Breast epithelium (tissue), 4 donors: ENCODE results near the gene AOC3. TPM values are rescaled to one million over a fixed set of nuclear protein-coding genes. Genes with fewer than 3 reads are reported as not detected.
A peak's percentile ranks its signal among the peaks of the same experiment; 100 is the strongest.
"Not testable (repeated sequence)": the region's sequence is repeated elsewhere in the genome, so short reads cannot be mapped to it uniquely, and the experiment has no call there.

Source experiments
- DNase-seq, 2 donors: peaks; one replicate each; pipeline ENCODE4 v3.0.0-alpha.2; 2019; ENCODE audit warnings: low spot score in 2 of 2
- H3K27ac ChIP-seq, 2 donors: fragments of 200-600 bp; sonication (generic) in 1 of 2; one replicate each; pipeline ENCODE4 v1.5.1; 2016 to 2019; ENCODE audit warnings: mild to moderate bottlenecking in 1 of 2
- H3K27me3 ChIP-seq, 2 donors: fragments of 200-600 bp; sonication (generic) in 1 of 2; one replicate each; pipeline versions ENCODE4 v1.5.1 to v1.6.0; 2017 to 2019; ENCODE audit warnings: control low read depth in 1 of 2, mild to moderate bottlenecking in 1 of 2
- H3K36me3 ChIP-seq: fragments of 200-600 bp; one replicate; pipeline ENCODE4 v1.5.1; 2019
- H3K4me1 ChIP-seq, 2 donors: fragments of 200-600 bp; sonication (generic); one replicate each; pipeline ENCODE4 v1.5.1; 2016 to 2019; ENCODE audit warnings: control low read depth in 1 of 2
- H3K4me3 ChIP-seq, 3 donors: fragments of 200-600 bp; sonication (generic); 1 replicate in 2 of 3; 2 replicates in 1 of 3; pipeline ENCODE4 v1.5.1; 2016 to 2019; ENCODE audit warnings: mild to moderate bottlenecking in 3 of 3, moderate library complexity in 2 of 3
- H3K9me3 ChIP-seq, 2 donors: fragments of 200-600 bp; sonication (generic) in 1 of 2; one replicate each; pipeline ENCODE4 v1.5.1; 2016 to 2019; ENCODE audit warnings: control low read depth in 1 of 2
- POLR2A ChIP-seq: fragments of 450-650 bp; IDR thresholded peaks from one replicate; pipeline ENCODE4 v1.6.1; 2016; ENCODE audit warnings: antibody characterized with exemption, mild to moderate bottlenecking, moderate library complexity
- POLR2AphosphoS5 ChIP-seq, 3 donors: sonication (generic); formaldehyde crosslinking; IDR thresholded peaks; one replicate each; pipeline ENCODE4 v1.6.1; 2017; ENCODE audit warnings: antibody characterized with exemption in 3 of 3
- intact Hi-C: fragments of 100-400 bp; cut with DNase I; formaldehyde crosslinking; loops from one replicate; pipeline ENCODE4 v1.15.1; 2023; ENCODE audit warnings: low total_unique reads
- total RNA-seq, 3 donors: library from RNA; depleted of rRNA; stranded (reverse); fragments of >200 nt; gene quantifications; one replicate each; pipeline ENCODE4 v1.1.0, GENCODE V29; 2016
- TF ChIP-seq, protein P1 (sequence below), 3 donors: fragments of 450-650 bp; IDR thresholded peaks; one replicate each; pipeline ENCODE4 v1.5.1; 2016 to 2017; ENCODE audit warnings: antibody characterized with exemption in 3 of 3, mild to moderate bottlenecking in 3 of 3, moderate library complexity in 3 of 3

The AOC3 gene
- total RNA-seq, 3 donors from 2014 or later: 16.2 to 247 (median 25.6) TPM

DNA sequence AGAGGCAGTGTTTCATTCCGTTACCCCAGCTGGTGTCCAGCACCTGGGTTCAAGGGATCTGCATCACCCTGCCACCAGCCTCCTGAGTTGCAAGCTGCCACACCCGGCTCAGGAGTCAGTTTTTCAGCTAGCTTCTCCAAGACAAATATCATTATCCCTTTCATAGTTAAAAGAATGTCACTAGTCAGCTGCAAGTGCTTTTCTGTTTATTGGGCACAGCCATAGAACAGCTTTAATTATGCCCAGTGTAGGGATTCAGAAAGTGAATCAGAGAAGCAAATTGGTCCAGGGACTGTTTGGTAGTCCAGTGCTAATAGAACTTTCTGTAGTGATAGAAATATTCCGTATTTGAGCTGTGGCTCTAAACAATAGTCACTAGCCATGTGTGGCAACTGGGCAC, 2.9 kb upstream of the AOC3 start:
- Histone ChIP-seq H3K36me3 (no peaks in the 10 kb centered on the region), H3K9me3 (no peaks in the 10 kb centered on the region), H3K4me1 (no peaks in the 10 kb centered on the region), H3K27me3 (no peaks in the 10 kb centered on the region), H3K4me3 (no peak overlapping the region), H3K27ac (no peak overlapping the region)
- intact Hi-C loops: loop anchor here (10.0 kb wide), 1 partner anchor 487 kb away; no protein-coding TSS in a partner anchor
- no peak for DNase-seq
- TF ChIP-seq, protein P1, sequence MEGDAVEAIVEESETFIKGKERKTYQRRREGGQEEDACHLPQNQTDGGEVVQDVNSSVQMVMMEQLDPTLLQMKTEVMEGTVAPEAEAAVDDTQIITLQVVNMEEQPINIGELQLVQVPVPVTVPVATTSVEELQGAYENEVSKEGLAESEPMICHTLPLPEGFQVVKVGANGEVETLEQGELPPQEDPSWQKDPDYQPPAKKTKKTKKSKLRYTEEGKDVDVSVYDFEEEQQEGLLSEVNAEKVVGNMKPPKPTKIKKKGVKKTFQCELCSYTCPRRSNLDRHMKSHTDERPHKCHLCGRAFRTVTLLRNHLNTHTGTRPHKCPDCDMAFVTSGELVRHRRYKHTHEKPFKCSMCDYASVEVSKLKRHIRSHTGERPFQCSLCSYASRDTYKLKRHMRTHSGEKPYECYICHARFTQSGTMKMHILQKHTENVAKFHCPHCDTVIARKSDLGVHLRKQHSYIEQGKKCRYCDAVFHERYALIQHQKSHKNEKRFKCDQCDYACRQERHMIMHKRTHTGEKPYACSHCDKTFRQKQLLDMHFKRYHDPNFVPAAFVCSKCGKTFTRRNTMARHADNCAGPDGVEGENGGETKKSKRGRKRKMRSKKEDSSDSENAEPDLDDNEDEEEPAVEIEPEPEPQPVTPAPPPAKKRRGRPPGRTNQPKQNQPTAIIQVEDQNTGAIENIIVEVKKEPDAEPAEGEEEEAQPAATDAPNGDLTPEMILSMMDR (IDR thresholded peaks at IDR 0.05): no peak

DNA sequence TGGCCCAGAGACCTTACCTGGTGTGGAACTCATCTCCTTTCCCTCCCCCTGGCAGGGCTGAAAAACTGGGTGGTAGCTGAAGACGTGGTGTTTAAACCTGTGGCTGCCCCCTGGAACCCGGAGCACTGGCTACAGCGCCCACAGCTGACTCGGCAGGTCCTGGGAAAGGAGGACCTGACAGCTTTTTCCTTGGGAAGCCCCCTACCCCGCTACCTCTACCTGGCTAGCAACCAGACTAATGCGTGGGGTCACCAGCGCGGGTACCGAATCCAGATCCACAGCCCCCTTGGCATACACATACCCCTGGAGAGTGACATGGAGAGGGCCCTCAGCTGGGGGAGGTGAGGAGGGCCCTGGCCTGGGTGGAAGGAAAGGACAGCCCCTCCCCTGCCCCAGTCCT, 2.0 kb upstream of the AOC3 start:
- H3K4me3 ChIP-seq: no peak overlapping the region
- H3K27ac ChIP-seq: no peak overlapping the region
- H3K9me3 ChIP-seq: no peaks in the 10 kb centered on the region
- no peak for TF ChIP-seq POLR2AphosphoS5 (IDR thresholded peaks at IDR 0.05)
- no peak for TF ChIP-seq POLR2A
- TF ChIP-seq, protein P1 (IDR thresholded peaks at IDR 0.05): no peak
- intact Hi-C loops: loop anchor here (10.0 kb wide), 1 partner anchor 486 kb away; no protein-coding TSS in a partner anchor
- H3K4me1 ChIP-seq: no peaks in the 10 kb centered on the region
- no peaks in the 10 kb centered on the region for H3K27me3 ChIP-seq
- no peak for DNase-seq
- H3K36me3 ChIP-seq: no peaks in the 10 kb centered on the region

DNA sequence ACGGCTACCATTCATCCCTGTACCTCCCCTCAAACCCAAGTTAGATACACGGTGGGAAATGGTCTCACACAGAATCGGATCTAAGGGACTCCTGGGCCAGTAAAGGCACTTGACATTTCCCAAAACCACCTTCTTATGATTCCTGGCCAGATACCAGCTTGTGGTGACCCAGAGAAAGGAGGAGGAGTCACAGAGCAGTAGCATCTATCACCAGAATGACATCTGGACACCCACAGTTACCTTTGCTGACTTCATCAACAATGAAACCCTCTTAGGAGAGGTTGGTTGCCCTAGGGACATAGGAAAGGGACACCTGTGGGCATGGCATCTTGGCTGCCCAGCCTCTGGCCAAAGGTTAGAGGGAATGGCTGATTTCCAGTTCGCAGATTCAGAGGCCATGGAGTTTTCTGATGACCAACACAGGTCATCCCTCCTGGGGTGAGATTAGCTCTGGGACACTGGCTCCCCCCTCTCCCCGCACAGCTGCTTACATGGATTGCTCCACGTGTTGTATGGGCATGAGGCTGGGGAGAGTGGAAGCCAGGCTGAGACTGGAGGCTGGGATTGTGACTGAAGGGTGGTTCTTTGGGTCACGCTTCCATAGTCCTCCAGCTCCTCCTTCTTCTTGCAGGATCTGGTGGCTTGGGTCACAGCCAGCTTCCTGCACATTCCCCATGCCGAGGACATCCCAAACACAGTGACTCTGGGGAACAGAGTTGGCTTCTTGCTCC, 1.4 kb upstream of the AOC3 start:
- intact Hi-C loops: loop anchor here (10.0 kb wide), 1 partner anchor 485 kb away; no protein-coding TSS in a partner anchor
- Histone ChIP-seq H3K4me1 (no peaks in the 10 kb centered on the region), H3K27me3 (no peaks in the 10 kb centered on the region), H3K4me3 (no peak overlapping the region), H3K9me3 (no peaks in the 10 kb centered on the region), H3K36me3 (no peaks in the 10 kb centered on the region), H3K27ac (no peak overlapping the region)
- DNase-seq: no peak
- TF ChIP-seq, protein P1 (IDR thresholded peaks at IDR 0.05): no peak
- no peak for TF ChIP-seq POLR2AphosphoS5 (IDR thresholded peaks at IDR 0.05)
- TF ChIP-seq POLR2A: no peak

DNA sequence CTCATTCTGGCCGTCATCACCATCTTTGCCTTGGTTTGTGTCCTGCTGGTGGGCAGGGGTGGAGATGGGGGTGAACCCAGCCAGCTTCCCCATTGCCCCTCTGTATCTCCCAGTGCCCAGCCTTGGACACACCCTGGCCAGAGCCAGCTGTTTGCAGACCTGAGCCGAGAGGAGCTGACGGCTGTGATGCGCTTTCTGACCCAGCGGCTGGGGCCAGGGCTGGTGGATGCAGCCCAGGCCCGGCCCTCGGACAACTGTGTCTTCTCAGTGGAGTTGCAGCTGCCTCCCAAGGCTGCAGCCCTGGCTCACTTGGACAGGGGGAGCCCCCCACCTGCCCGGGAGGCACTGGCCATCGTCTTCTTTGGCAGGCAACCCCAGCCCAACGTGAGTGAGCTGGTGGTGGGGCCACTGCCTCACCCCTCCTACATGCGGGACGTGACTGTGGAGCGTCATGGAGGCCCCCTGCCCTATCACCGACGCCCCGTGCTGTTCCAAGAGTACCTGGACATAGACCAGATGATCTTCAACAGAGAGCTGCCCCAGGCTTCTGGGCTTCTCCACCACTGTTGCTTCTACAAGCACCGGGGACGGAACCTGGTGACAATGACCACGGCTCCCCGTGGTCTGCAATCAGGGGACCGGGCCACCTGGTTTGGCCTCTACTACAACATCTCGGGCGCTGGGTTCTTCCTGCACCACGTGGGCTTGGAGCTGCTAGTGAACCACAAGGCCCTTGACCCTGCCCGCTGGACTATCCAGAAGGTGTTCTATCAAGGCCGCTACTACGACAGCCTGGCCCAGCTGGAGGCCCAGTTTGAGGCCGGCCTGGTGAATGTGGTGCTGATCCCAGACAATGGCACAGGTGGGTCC, 607 bp downstream of the AOC3 start:
- H3K36me3 ChIP-seq, H3K9me3 ChIP-seq, H3K27me3 ChIP-seq, DNase-seq, intact Hi-C loops, H3K4me1 ChIP-seq: not testable (repeated sequence)
- Histone ChIP-seq H3K4me3 (peak overlapping the region; percentile 23 to 59 (median 40)), H3K27ac (peak overlapping the region; percentile 10 to 71)

DNA sequence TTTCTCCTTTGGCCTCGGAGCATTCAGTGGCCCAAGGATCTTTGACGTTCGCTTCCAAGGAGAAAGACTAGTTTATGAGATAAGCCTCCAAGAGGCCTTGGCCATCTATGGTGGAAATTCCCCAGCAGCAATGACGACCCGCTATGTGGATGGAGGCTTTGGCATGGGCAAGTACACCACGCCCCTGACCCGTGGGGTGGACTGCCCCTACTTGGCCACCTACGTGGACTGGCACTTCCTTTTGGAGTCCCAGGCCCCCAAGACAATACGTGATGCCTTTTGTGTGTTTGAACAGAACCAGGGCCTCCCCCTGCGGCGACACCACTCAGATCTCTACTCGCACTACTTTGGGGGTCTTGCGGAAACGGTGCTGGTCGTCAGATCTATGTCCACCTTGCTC, 1.4 kb downstream of the AOC3 start:
- peak in 1 of 2 donors; percentile 46 for DNase-seq
- intact Hi-C loops: no loop called here
- no peaks in the 10 kb centered on the region for H3K4me1 ChIP-seq

More for the DNA sequence above, 1.4 kb downstream of the AOC3 start:
- peak overlapping the region; percentile 10 to 69 for H3K27ac ChIP-seq
- no peaks in the 10 kb centered on the region for H3K36me3 ChIP-seq
- TF ChIP-seq, protein P1 (IDR thresholded peaks at IDR 0.05): no peak
- no peak for TF ChIP-seq POLR2AphosphoS5 (IDR thresholded peaks at IDR 0.05)
- no peaks in the 10 kb centered on the region for H3K9me3 ChIP-seq
- H3K27me3 ChIP-seq: no peaks in the 10 kb centered on the region
- peak overlapping the region; percentile 24 to 59 (median 40) for H3K4me3 ChIP-seq
